Parathyroid adenoma (tissue), 2 donors: ENCODE results near the gene AIPL1.

Experiments used
- H2AFZ ChIP-seq: fragments of 300-600 bp; sonication (generic); one replicate; pipeline ENCODE4 v1.7.0; 2017; ENCODE audit warnings: antibody characterized with exemption, mild to moderate bottlenecking
- H3K27ac ChIP-seq: fragments of 300-600 bp; sonication (generic); one replicate; pipeline ENCODE4 v1.7.0; 2017
- H3K27me3 ChIP-seq: fragments of 300-600 bp; sonication (generic); one replicate; pipeline ENCODE4 v1.7.0; 2017; ENCODE audit warnings: low read length; ENCODE audit not compliant: control insufficient read depth, insufficient read depth
- H3K36me3 ChIP-seq: fragments of 300-600 bp; sonication (generic); one replicate; pipeline ENCODE4 v1.7.0; 2017; ENCODE audit warnings: low read length; ENCODE audit not compliant: control insufficient read depth, insufficient read depth
- H3K4me1 ChIP-seq: fragments of 300-600 bp; sonication (generic); one replicate; pipeline ENCODE4 v1.7.0; 2017; ENCODE audit warnings: control low read depth
- H3K4me2 ChIP-seq: fragments of 300-600 bp; sonication (generic); one replicate; pipeline ENCODE4 v1.7.0; 2017; ENCODE audit warnings: low read length
- H3K4me3 ChIP-seq: fragments of 300-600 bp; sonication (generic); one replicate; pipeline ENCODE4 v1.7.0; 2017; ENCODE audit warnings: low read depth, low read length
- H3K79me2 ChIP-seq: fragments of 300-600 bp; sonication (generic); one replicate; pipeline ENCODE4 v1.7.0; 2017; ENCODE audit warnings: control low read depth
- H3K9ac ChIP-seq: fragments of 300-600 bp; sonication (generic); one replicate; pipeline ENCODE4 v1.7.0; 2017; ENCODE audit warnings: mild to moderate bottlenecking
- H3K9me3 ChIP-seq: fragments of 300-600 bp; sonication (generic); one replicate; pipeline ENCODE4 v1.7.0; 2017; ENCODE audit warnings: low read length; ENCODE audit not compliant: control insufficient read depth
- CTCF ChIP-seq: fragments of 300-600 bp; sonication (generic); IDR thresholded peaks from one replicate; pipeline ENCODE4 v1.7.0; 2017; ENCODE audit warnings: antibody characterized with exemption, mild to moderate bottlenecking
- donor health status: primary hyperparathyroidism.

AIPL1 gene

GRCh38 chr17:6392609-6393350 lies 42.1 kb downstream of the AIPL1 start:
- Histone ChIP-seq H3K27ac (no peak overlapping the region), H3K9me3 (no peaks in the 10 kb centered on the region), H3K4me2 (no peak overlapping the region), H3K4me1 (no peaks in the 10 kb centered on the region), H3K27me3 (no peaks in the 10 kb centered on the region), H3K9ac (no peak overlapping the region), H3K36me3 (no peaks in the 10 kb centered on the region), H3K79me2 (no peaks in the 10 kb centered on the region), H3K4me3 (no peak overlapping the region), H2AFZ (no peak overlapping the region)
- TF ChIP-seq CTCF = no peak

- Histone ChIP-seq H3K36me3 (no peaks in the 10 kb centered on the region), H3K27me3 (no peaks in the 10 kb centered on the region), H3K9me3 (no peaks in the 10 kb centered on the region), H3K9ac (no peak overlapping the region), H3K4me2 (no peak overlapping the region), H3K27ac (no peak overlapping the region), H3K79me2 (no peaks in the 10 kb centered on the region), H2AFZ (no peak overlapping the region), H3K4me3 (no peak overlapping the region), H3K4me1 (no peaks in the 10 kb centered on the region)
- TF ChIP-seq CTCF = no peak
These were observed 46.5 kb downstream of the AIPL1 start for GRCh38 chr17:6388416-6388815.

- Histone ChIP-seq H3K4me3 (no peak overlapping the region), H2AFZ (no peak overlapping the region), H3K4me2 (no peak overlapping the region), H3K27ac (no peak overlapping the region), H3K36me3 (no peaks in the 10 kb centered on the region), H3K9me3 (no peaks in the 10 kb centered on the region), H3K4me1 (no peaks in the 10 kb centered on the region), H3K79me2 (no peaks in the 10 kb centered on the region), H3K27me3 (no peaks in the 10 kb centered on the region), H3K9ac (no peak overlapping the region)
- no peak for TF ChIP-seq CTCF
These were observed 47.1 kb downstream of the AIPL1 start for GRCh38 chr17:6387858-6388257.

- Histone ChIP-seq H3K27ac (no peak overlapping the region), H3K4me2 (no peak overlapping the region), H3K9me3 (no peaks in the 10 kb centered on the region), H3K36me3 (no peaks in the 10 kb centered on the region), H3K4me1 (no peaks in the 10 kb centered on the region), H3K9ac (no peak overlapping the region), H3K27me3 (no peaks in the 10 kb centered on the region), H2AFZ (no peak overlapping the region), H3K79me2 (no peaks in the 10 kb centered on the region), H3K4me3 (no peak overlapping the region)
- TF ChIP-seq CTCF = no peak
These were observed 47.5 kb downstream of the AIPL1 start for GRCh38 chr17:6387442-6387841.

- H3K9ac ChIP-seq = no peak overlapping the region
- H2AFZ ChIP-seq = no peak overlapping the region
- no peaks in the 10 kb centered on the region for H3K4me1 ChIP-seq
- H3K9me3 ChIP-seq = no peaks in the 10 kb centered on the region
- no peak overlapping the region for H3K4me2 ChIP-seq
- H3K27ac ChIP-seq = no peak overlapping the region
- H3K27me3 ChIP-seq = no peaks in the 10 kb centered on the region
- no peak for TF ChIP-seq CTCF
- no peak overlapping the region for H3K4me3 ChIP-seq
- no peaks in the 10 kb centered on the region for H3K36me3 ChIP-seq
- H3K79me2 ChIP-seq = no peaks in the 10 kb centered on the region
These were observed 48.8 kb downstream of the AIPL1 start for GRCh38 chr17:6386041-6386630.
